KMS-11 (cell line): Measurements from ENCODE around the gene POU5F2.

ENCODE experiments used
- H2AFZ ChIP-seq: fragments of 200-600 bp; sonication (generic); 2 replicates; pipeline ENCODE4 v1.6.1; 2016; ENCODE audit warnings: antibody characterized with exemption, mixed run types, low read depth
- H3K27ac ChIP-seq: fragments of 200-600 bp; sonication (generic); 2 replicates; pipeline ENCODE4 v1.6.1; 2016; ENCODE audit warnings: mild to moderate bottlenecking, mixed run types
- H3K27me3 ChIP-seq: fragments of 200-600 bp; sonication (generic); 2 replicates; pipeline ENCODE4 v1.6.1; 2017; ENCODE audit warnings: mild to moderate bottlenecking, low read depth, mixed run types, moderate library complexity; ENCODE audit not compliant: insufficient read depth
- H3K36me3 ChIP-seq: fragments of 200-600 bp; sonication (generic); 2 replicates; pipeline ENCODE4 v1.6.1; 2017; ENCODE audit warnings: mild to moderate bottlenecking, mixed run types; ENCODE audit not compliant: insufficient read depth
- H3K4me1 ChIP-seq: fragments of 200-600 bp; sonication (generic); 2 replicates; pipeline ENCODE4 v1.6.1; 2016; ENCODE audit warnings: mild to moderate bottlenecking, low read depth, mixed run types; ENCODE audit not compliant: poor library complexity, severe bottlenecking
- H3K4me2 ChIP-seq: fragments of 200-600 bp; sonication (generic); 2 replicates; pipeline ENCODE4 v1.7.0; 2016; ENCODE audit warnings: mild to moderate bottlenecking, mixed run types
- H3K4me3 ChIP-seq: fragments of 200-600 bp; sonication (generic); IDR thresholded peaks from 2 replicates; pipeline ENCODE4 v1.6.1; 2017; ENCODE audit warnings: low read depth, low read length, mixed read lengths; ENCODE audit not compliant: insufficient read depth
- H3K79me2 ChIP-seq: fragments of 200-600 bp; sonication (generic); 2 replicates; pipeline ENCODE4 v1.6.1; 2016; ENCODE audit warnings: low read depth, mixed run types; ENCODE audit not compliant: insufficient read depth
- H3K9ac ChIP-seq: fragments of 200-600 bp; sonication (generic); 2 replicates; pipeline ENCODE4 v1.6.1; 2016; ENCODE audit warnings: mild to moderate bottlenecking, mixed run types
- H4K20me1 ChIP-seq: fragments of 200-600 bp; sonication (generic); 2 replicates; pipeline ENCODE4 v1.6.1; 2016; ENCODE audit warnings: mild to moderate bottlenecking, mixed run types; ENCODE audit not compliant: insufficient read depth
- CTCF ChIP-seq: fragments of 200-600 bp; sonication (generic); conservative IDR thresholded peaks from 2 replicates; pipeline ENCODE4 v1.6.1; 2017; ENCODE audit warnings: low read depth, mild to moderate bottlenecking, antibody characterized with exemption, low read length, moderate library complexity, mixed read lengths

Gene POU5F2

GRCh38 chr5:93723681-93724080, 17.7 kb downstream of the POU5F2 start:
- Histone ChIP-seq H3K79me2 (no peaks in the 10 kb centered on the region), H3K4me3 (no peak overlapping the region), H2AFZ (no peak overlapping the region), H4K20me1 (no peaks in the 10 kb centered on the region), H3K36me3 (no peaks in the 10 kb centered on the region), H3K27me3 (no peaks in the 10 kb centered on the region), H3K9ac (no peak overlapping the region), H3K4me1 (no peaks in the 10 kb centered on the region), H3K27ac (no peak overlapping the region), H3K4me2 (no peak overlapping the region)
- no peak for TF ChIP-seq CTCF

- no peak overlapping the region for H2AFZ ChIP-seq
- H3K4me3 ChIP-seq = no peak overlapping the region
- H3K27ac ChIP-seq = no peak overlapping the region
- no peaks in the 10 kb centered on the region for H3K79me2 ChIP-seq
- H3K4me1 ChIP-seq = no peaks in the 10 kb centered on the region
- no peak for TF ChIP-seq CTCF
- no peak overlapping the region for H3K9ac ChIP-seq
- no peaks in the 10 kb centered on the region for H3K27me3 ChIP-seq
- no peaks in the 10 kb centered on the region for H3K36me3 ChIP-seq
- no peaks in the 10 kb centered on the region for H4K20me1 ChIP-seq
- H3K4me2 ChIP-seq = no peak overlapping the region
These were observed 18.4 kb downstream of the POU5F2 start for GRCh38 chr5:93723005-93723404.

- Histone ChIP-seq H3K36me3 (no peaks in the 10 kb centered on the region), H3K9ac (no peak overlapping the region), H3K27ac (no peak overlapping the region), H3K27me3 (no peaks in the 10 kb centered on the region), H3K4me2 (no peak overlapping the region), H3K4me1 (peaks cover 1% of the 10 kb centered on the region), H2AFZ (no peak overlapping the region), H3K4me3 (no peak overlapping the region), H4K20me1 (no peaks in the 10 kb centered on the region), H3K79me2 (no peaks in the 10 kb centered on the region)
- no peak for TF ChIP-seq CTCF
These were observed 18.8 kb downstream of the POU5F2 start for GRCh38 chr5:93722588-93722987.

- Histone ChIP-seq H3K27ac (no peak overlapping the region), H3K9ac (no peak overlapping the region), H3K4me3 (no peak overlapping the region), H4K20me1 (no peaks in the 10 kb centered on the region), H3K79me2 (no peaks in the 10 kb centered on the region), H3K4me1 (peaks cover 12% of the 10 kb centered on the region), H3K36me3 (no peaks in the 10 kb centered on the region), H2AFZ (no peak overlapping the region), H3K27me3 (no peaks in the 10 kb centered on the region), H3K4me2 (no peak overlapping the region)
- no peak for TF ChIP-seq CTCF
These were observed 19.9 kb downstream of the POU5F2 start for GRCh38 chr5:93721511-93721910.
